Measurements from ENCODE around the gene MARCHF3. TPM values are rescaled to one million over a fixed set of nuclear protein-coding genes. Genes with fewer than 3 reads are reported as not detected.
"Not testable (repeated sequence)": the region's sequence is repeated elsewhere in the genome, so short reads cannot be mapped to it uniquely, and the experiment has no call there.

The MARCHF3 gene
- total and polyA plus RNA-seq, 5 donors: 11.0 to 27.0 (median 16.3) TPM

DNA sequence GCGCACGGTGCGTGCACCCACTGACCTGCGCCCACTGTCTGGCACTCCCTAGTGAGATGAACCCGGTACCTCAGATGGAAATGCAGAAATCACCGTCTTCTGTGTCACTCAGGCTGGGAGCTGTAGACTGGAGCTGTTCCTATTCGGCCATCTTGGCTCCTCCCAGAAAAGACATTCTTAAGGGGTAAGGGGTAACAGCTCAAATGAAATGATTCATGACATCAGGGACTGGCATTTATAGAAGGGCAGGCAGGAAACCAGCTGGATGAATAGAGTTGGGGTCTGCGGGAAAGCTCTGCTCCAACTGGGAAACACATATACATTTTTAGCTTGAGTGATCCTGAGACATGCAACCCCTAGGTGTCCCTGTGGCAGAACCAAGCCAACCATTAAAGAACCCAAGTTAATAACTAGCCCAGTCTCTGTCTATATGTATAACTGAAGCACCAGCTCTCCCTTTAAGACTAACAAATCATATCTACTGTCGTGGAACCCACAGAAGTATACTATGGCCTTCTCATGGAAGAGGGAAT is 134.1 kb downstream of the MARCHF3 start:
- WGBS: 97% methylated on average over 9 of the region's 9 CpGs
- H3K27me3 ChIP-seq (ENCODE audit: control insufficient read depth, insufficient read depth): no peaks in the 10 kb centered on the region
- ATAC-seq (no peak), DNase-seq (no peak)
- no peaks in the 10 kb centered on the region for H3K9me3 ChIP-seq (ENCODE audit: control insufficient read depth, low read length)
- H3K4me3 ChIP-seq (ENCODE audit: low read length): no peak overlapping the region
- intact Hi-C loops (cut with DNase I): no loop called here
- H3K4me1 ChIP-seq (ENCODE audit: control insufficient read depth, insufficient read depth, low read length): no peaks in the 10 kb centered on the region
- no peak overlapping the region for H3K27ac ChIP-seq (ENCODE audit: low read length)

DNA sequence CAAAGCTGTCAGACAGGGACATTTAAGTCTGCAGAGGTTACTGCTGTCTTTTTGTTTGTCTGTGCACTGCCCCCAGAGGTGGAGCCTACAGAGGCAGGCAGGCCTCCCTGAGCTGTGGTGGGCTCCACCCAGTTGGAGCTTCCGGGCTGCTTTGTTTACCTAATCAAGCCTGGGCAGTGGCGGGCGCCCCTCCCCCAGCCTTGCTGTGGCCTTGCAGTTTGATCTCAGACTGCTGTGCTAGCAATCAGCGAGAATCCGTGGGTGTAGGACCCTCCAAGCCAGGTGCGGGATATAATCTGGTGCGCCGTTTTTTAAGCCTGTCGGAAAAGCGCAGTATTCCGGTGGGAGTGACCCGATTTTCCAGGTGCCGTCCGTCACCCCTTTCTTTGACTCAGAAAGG is 134.6 kb downstream of the MARCHF3 start:
- ATAC-seq; H3K27ac ChIP-seq (ENCODE audit: low read length); H3K9me3 ChIP-seq (ENCODE audit: control insufficient read depth, low read length); intact Hi-C loops (cut with DNase I); H3K27me3 ChIP-seq (ENCODE audit: control insufficient read depth, insufficient read depth); H3K4me3 ChIP-seq (ENCODE audit: low read length); H3K4me1 ChIP-seq (ENCODE audit: control insufficient read depth, insufficient read depth, low read length): not testable (repeated sequence)
- WGBS: 87% methylated on average over 14 of the region's 14 CpGs
- peak in 1 of 3 donors; percentile 44 for DNase-seq

DNA sequence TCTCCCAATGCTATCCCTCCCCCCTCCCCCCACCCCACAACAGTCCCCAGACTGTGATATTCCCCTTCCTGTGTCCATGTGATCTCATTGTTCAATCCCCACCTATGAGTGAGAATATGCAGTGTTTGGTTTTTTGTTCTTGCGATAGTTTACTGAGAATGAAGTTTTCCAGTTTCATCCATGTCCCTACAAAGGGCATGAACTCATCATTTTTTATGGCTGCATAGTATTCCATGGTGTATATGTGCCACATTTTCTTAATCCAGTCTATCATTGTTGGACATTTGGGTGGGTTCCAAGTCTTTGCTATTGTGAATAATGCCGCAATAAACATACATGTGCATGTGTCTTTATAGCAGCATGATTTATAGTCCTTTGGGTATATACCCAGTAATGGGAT is 139.9 kb downstream of the MARCHF3 start:
- over 99% methylated on average over 2 of the region's 2 CpGs for WGBS
- H3K4me1 ChIP-seq (ENCODE audit: control insufficient read depth, insufficient read depth, low read length): not testable (repeated sequence)

DNA sequence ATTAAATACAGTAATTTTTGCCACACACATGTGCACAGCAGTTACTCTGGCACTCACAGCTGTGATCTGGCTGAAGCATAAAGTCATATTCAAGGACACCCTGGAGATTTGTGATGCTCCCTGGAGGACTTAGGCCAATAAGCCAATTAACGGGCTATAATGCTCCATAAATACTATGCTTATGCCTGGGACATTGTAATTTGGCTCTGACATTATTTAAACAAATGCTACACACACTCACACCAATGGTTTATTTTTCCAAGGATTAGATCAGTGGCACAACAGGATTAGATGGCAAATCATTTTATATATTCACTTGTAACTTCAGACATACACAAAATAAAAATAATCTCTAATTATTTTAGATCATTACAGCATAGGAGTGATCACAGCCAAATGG is 142.2 kb downstream of the MARCHF3 start:
- Histone ChIP-seq H3K4me3 (ENCODE audit: low read length) (no peak overlapping the region), H3K4me1 (ENCODE audit: control insufficient read depth, insufficient read depth, low read length) (peaks cover 3% of the 10 kb centered on the region), H3K27ac (ENCODE audit: low read length) (no peak overlapping the region), H3K27me3 (ENCODE audit: control insufficient read depth, insufficient read depth) (no peaks in the 10 kb centered on the region), H3K9me3 (ENCODE audit: control insufficient read depth, low read length) (no peaks in the 10 kb centered on the region)
- WGBS: 59% methylated on average over 1 of the region's 1 CpG
- ATAC-seq: no peak
- no peak for DNase-seq
- intact Hi-C loops (cut with DNase I): no loop called here

More for the DNA sequence above, 139.9 kb downstream of the MARCHF3 start:
- intact Hi-C loops (cut with DNase I); ATAC-seq; H3K27ac ChIP-seq (ENCODE audit: low read length); DNase-seq; H3K27me3 ChIP-seq (ENCODE audit: control insufficient read depth, insufficient read depth); H3K4me3 ChIP-seq (ENCODE audit: low read length); H3K9me3 ChIP-seq (ENCODE audit: control insufficient read depth, low read length): not testable (repeated sequence)

DNA sequence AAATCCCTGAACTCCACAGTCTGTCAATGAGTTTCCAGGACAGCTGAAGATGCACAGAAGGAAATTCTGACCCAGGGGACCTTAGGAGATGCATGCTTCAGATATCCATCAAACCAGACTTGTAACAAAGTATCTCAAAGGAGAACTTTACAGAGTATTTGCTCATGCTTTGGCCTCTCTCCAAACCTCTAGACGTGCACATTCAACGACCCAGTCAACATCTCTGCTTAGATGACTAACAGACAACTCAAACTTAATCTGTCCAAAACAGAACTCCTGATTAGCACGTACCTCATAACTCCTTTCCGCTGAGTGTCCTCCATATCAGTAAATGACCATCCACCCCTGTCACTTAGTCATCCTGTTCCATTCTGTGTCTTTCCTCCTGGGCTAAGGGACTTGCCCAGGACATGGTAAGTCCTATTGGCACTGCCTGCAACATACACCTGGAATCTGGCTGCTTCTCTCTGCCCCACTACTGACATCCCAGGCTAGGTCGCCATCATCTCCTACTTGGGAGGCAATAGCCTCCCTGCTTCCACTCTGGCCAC is 146.0 kb downstream of the MARCHF3 start:
- Histone ChIP-seq H3K4me3 (ENCODE audit: low read length) (no peak overlapping the region), H3K27me3 (ENCODE audit: control insufficient read depth, insufficient read depth) (no peaks in the 10 kb centered on the region), H3K27ac (ENCODE audit: low read length) (no peak overlapping the region), H3K4me1 (ENCODE audit: control insufficient read depth, insufficient read depth, low read length) (peaks cover 3% of the 10 kb centered on the region), H3K9me3 (ENCODE audit: control insufficient read depth, low read length) (no peaks in the 10 kb centered on the region)
- WGBS: 37% methylated on average over 5 of the region's 5 CpGs
- intact Hi-C loops (cut with DNase I): no loop called here
- ATAC-seq (peak; percentile 36 to 82), DNase-seq (no peak)

DNA sequence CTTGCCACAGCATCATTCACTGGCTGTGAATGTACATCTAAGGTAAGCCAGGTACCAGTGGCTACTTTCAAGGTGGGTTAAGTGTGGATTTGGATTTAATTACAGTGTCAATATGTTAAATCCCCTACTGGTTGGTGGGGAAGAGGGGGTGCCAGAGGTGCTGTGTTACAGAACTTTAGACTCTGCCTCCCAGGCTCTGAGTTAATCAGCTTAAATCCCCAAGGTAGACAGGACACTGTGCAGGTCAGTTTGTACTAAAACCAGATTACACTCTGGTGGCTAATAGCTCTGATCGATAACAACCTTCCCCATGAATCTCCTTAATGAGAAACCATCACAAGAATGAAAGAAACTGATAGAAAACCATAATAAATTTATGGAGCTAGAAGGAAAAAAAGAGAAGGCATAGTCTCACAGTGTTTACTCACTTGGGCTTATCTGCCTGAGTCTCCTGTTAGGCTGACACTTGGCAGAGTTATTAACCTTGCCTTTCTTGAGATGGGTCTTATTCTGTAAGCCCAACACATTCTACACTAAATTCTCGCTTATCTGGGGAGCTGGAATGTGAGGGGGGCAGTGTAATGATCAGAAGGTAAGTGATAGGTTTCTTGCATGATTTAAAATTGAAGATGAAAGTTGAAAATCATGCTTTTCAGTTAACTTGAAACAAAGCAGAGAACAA is 146.7 kb downstream of the MARCHF3 start:
- H3K27me3 ChIP-seq (ENCODE audit: control insufficient read depth, insufficient read depth): no peaks in the 10 kb centered on the region
- intact Hi-C loops (cut with DNase I): no loop called here
- H3K27ac ChIP-seq (ENCODE audit: low read length): no peak overlapping the region
- ATAC-seq: peak in 1 of 2 donors; percentile 31
- no peak overlapping the region for H3K4me3 ChIP-seq (ENCODE audit: low read length)
- DNase-seq: no peak
- peaks cover 3% of the 10 kb centered on the region for H3K4me1 ChIP-seq (ENCODE audit: control insufficient read depth, insufficient read depth, low read length)
- WGBS: 68% methylated on average over 2 of the region's 2 CpGs
- H3K9me3 ChIP-seq (ENCODE audit: control insufficient read depth, low read length): no peaks in the 10 kb centered on the region

DNA sequence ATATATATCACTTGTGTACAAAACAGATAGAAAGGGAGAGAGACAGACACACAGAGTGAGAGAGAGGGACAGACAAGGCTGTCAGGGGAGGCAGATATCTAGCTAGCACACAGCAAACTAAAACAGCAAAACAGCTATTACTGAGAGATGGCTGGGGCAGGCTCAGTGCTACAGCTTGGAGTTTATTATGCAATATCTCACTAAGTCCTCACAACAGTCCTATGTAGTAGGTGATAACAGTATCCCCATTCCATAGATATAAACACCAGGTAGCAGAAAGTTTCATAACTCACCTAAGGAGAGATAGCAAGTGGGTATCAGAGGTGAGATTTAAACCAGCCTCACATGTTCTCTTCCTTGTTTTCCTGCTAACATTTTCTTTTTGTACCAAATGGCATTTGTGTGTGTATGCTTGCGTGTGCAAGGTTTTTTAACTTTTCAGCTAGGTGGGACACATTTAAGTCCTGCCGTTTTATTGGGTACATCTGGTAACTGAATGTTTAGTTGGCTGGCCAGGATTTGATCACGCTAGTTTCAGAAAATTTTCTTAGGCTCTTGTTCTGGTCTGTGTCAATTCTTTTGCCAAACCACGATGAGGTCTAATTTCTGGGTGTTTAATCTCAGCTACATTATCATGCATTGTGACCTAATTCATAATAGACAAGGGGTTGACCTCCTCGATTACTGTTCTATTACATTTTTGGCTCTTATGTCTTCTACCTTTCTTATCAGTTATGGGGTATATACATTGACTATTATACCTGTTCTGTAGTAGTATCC is 148.3 kb downstream of the MARCHF3 start:
- Histone ChIP-seq H3K27me3 (ENCODE audit: control insufficient read depth, insufficient read depth) (no peaks in the 10 kb centered on the region), H3K9me3 (ENCODE audit: control insufficient read depth, low read length) (no peaks in the 10 kb centered on the region), H3K4me3 (ENCODE audit: low read length) (no peak overlapping the region), H3K4me1 (ENCODE audit: control insufficient read depth, insufficient read depth, low read length) (peaks cover 3% of the 10 kb centered on the region), H3K27ac (ENCODE audit: low read length) (no peak overlapping the region)
- ATAC-seq: no peak
- no peak for DNase-seq
- WGBS: 92% methylated on average over 5 of the region's 5 CpGs
- intact Hi-C loops (cut with DNase I): no loop called here

DNA sequence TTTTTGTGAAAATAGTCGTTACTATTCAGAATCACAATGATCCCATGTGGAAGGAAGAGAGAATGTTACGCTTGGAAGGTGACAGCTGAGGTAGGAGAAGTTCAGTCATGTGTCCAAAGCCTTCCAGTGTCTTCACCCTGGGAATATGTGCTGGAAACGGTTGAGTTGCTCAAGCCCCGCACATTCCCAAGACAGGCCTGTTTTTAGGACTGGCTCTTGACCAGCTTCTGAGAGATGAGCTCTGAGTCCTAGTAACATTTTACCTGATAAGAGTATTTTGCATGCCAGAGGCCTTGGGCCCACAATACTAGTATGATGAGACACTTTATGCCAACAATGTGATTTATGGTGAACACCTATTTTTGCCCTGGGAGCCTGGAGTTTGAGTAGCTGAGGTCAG is 151.7 kb downstream of the MARCHF3 start:
- intact Hi-C loops (cut with DNase I): no loop called here
- H3K4me1 ChIP-seq (ENCODE audit: control insufficient read depth, insufficient read depth, low read length): peaks cover 2% of the 10 kb centered on the region
- WGBS: 66% methylated on average over 4 of the region's 4 CpGs
- no peak overlapping the region for H3K4me3 ChIP-seq (ENCODE audit: low read length)
- H3K27ac ChIP-seq (ENCODE audit: low read length): no peak overlapping the region
- ATAC-seq (no peak), DNase-seq (no peak)
- H3K9me3 ChIP-seq (ENCODE audit: control insufficient read depth, low read length): no peaks in the 10 kb centered on the region
- H3K27me3 ChIP-seq (ENCODE audit: control insufficient read depth, insufficient read depth): no peaks in the 10 kb centered on the region

DNA sequence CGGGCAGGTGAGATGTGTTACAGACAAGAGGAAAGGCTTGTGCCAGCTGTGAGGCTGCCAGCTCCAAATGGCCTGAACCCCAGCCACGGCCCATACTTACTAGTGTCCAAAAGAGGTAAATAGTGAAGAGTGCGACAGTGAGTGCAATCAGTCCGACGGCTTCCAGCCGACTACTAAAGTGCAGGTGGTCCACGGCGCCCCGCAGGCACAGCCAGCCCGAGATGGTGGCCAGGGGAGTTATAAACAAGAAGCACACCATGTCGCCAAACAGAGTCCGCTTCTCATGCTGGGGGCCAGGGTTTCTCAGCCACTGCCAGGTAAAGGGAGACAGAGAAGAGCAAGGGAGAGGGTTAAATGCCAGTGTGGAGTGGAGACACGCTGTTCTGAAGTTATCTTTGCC is 152.3 kb downstream of the MARCHF3 start:
- Histone ChIP-seq H3K4me1 (ENCODE audit: control insufficient read depth, insufficient read depth, low read length) (peaks cover 2% of the 10 kb centered on the region), H3K9me3 (ENCODE audit: control insufficient read depth, low read length) (no peaks in the 10 kb centered on the region), H3K4me3 (ENCODE audit: low read length) (no peak overlapping the region), H3K27me3 (ENCODE audit: control insufficient read depth, insufficient read depth) (no peaks in the 10 kb centered on the region), H3K27ac (ENCODE audit: low read length) (no peak overlapping the region)
- intact Hi-C loops (cut with DNase I): no loop called here
- DNase-seq (no peak), ATAC-seq (peak in 1 of 2 donors; percentile 22)
- 77% methylated on average over 13 of the region's 13 CpGs for WGBS

DNA sequence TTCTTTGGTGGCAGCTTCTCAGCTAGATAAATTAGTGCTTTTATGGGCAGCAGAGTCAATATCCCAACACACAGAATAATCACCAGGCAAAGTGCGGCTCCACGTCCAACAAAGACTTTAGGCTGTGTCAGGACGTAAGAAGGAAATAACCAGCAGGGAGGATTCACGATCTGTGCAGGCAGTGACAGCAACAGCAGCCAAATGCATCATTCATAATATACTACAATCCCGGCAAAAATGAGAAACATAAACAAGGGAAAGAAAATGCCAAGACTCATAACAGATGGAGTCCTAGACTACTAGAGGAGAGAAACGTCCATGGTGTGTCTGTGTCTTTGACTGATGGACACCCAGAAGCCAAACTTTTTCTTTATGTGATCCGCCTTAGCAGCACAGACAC is 152.8 kb downstream of the MARCHF3 start:
- ATAC-seq: no peak
- WGBS: 76% methylated on average over 7 of the region's 7 CpGs
- Histone ChIP-seq H3K27me3 (ENCODE audit: control insufficient read depth, insufficient read depth) (no peaks in the 10 kb centered on the region), H3K4me1 (ENCODE audit: control insufficient read depth, insufficient read depth, low read length) (peaks cover 2% of the 10 kb centered on the region), H3K4me3 (ENCODE audit: low read length) (no peak overlapping the region), H3K27ac (ENCODE audit: low read length) (no peak overlapping the region), H3K9me3 (ENCODE audit: control insufficient read depth, low read length) (no peaks in the 10 kb centered on the region)
- intact Hi-C loops (cut with DNase I): no loop called here
- DNase-seq: no peak

DNA sequence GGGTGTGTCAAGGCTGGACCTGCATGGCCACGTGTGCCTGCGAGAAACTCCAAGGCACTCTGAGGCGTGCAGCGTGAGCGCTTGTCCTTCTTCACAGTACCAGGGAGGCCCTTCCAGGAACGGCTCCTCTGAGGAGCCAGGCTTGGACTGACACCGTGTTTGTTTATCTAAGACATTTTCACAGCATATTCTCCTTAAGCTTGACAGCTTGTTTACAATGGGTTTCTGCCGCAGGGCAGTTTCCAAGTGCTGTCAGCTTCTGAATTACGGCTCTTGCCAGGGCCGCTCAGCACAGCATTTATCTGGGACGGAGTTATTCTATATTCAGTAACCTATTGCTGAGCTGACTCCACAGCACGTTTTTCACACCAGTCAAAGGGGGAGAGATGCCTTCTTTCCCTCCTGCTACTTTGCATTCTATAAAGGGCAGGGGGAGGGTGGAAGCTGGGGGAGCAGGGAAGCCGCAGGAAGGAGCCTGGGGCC is 155.0 kb downstream of the MARCHF3 start:
- intact Hi-C loops (cut with DNase I): no loop called here
- H3K9me3 ChIP-seq (ENCODE audit: control insufficient read depth, low read length): no peaks in the 10 kb centered on the region
- ATAC-seq (peak in 1 of 2 donors; percentile 22), DNase-seq (no peak)
- H3K27ac ChIP-seq (ENCODE audit: low read length): no peak overlapping the region
- no peaks in the 10 kb centered on the region for H3K27me3 ChIP-seq (ENCODE audit: control insufficient read depth, insufficient read depth)
- H3K4me3 ChIP-seq (ENCODE audit: low read length): no peak overlapping the region
- 49% methylated on average over 13 of the region's 13 CpGs for WGBS
- peaks cover 2% of the 10 kb centered on the region for H3K4me1 ChIP-seq (ENCODE audit: control insufficient read depth, insufficient read depth, low read length)
